Measurements from ENCODE around the gene TBC1D4. TPM values are rescaled to one million over a fixed set of nuclear protein-coding genes. Genes with fewer than 3 reads are reported as not detected.

The TBC1D4 gene
- total RNA-seq, 3 donors from 2014 or later = 33.3 to 52.8 (median 40.6) TPM

DNA sequence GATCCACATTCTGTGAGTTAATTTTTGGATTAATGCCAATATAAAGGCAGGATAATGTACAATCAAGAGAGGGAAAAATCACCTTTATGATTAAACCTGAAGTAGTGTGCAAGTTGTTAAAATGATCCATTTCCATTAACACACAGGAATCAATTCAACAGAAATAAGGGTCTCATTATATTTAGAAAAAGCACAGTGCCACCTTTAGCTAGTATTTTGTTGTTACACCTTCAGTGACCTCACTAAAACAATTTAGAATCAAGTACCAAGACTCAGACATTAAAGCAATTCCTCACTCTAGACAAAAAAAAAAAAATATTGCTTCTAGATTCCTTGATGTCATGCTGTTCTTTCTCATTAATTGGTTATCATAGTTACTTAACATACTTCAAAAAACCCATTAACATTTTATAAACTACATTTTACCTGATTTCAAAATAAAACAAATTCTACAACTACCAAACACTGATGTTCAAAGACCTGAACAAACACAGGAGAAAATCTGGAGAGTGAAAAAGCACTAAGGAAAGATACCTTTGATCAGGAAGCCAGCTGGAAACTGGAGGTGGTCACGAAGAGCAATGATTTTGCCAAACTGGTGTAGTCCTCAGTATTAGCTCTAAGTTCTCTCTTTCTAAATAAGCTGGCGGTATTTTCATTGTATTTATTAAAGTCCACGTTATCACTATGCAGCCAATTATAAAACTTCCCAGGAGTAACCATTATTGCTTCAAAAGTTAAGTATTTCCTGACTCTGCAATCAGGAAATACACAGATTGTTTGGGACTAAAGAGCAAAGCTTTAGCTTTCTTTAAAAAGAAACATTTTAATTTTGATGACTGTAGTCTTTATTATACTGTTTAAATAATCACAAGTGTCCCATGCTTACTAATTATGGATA is 115.3 kb downstream of the TBC1D4 start:
- Histone ChIP-seq H3K4me3 (no peak overlapping the region), H3K36me3 (no peaks in the 10 kb centered on the region), H3K4me1 (no peaks in the 10 kb centered on the region), H3K27me3 (no peaks in the 10 kb centered on the region), H3K9me3 (no peaks in the 10 kb centered on the region), H3K27ac (no peak overlapping the region)
- TF ChIP-seq POLR2A (IDR thresholded peaks at IDR 0.05) (no peak), POLR2AphosphoS5 (IDR thresholded peaks at IDR 0.05) (no peak), CTCF (IDR thresholded peaks at IDR 0.05) (no peak)
- DNase-seq (ENCODE audit: low spot score in 2 of 2) = no peak
- intact Hi-C loops (cut with DNase I; ENCODE audit: low total_unique reads) = no loop called here

- no peak for DNase-seq (ENCODE audit: low spot score in 2 of 2)
- Histone ChIP-seq H3K9me3 (no peaks in the 10 kb centered on the region), H3K27me3 (no peaks in the 10 kb centered on the region), H3K36me3 (no peaks in the 10 kb centered on the region), H3K4me1 (no peaks in the 10 kb centered on the region), H3K4me3 (no peak overlapping the region), H3K27ac (no peak overlapping the region)
- no peak for TF ChIP-seq POLR2A (IDR thresholded peaks at IDR 0.05)
- TF ChIP-seq CTCF (IDR thresholded peaks at IDR 0.05) = no peak
- TF ChIP-seq POLR2AphosphoS5 (IDR thresholded peaks at IDR 0.05) = no peak
- intact Hi-C loops (cut with DNase I; ENCODE audit: low total_unique reads) = no loop called here
Observed at GRCh38 chr13:75365724-75366173, 116.2 kb downstream of the TBC1D4 start.

DNA sequence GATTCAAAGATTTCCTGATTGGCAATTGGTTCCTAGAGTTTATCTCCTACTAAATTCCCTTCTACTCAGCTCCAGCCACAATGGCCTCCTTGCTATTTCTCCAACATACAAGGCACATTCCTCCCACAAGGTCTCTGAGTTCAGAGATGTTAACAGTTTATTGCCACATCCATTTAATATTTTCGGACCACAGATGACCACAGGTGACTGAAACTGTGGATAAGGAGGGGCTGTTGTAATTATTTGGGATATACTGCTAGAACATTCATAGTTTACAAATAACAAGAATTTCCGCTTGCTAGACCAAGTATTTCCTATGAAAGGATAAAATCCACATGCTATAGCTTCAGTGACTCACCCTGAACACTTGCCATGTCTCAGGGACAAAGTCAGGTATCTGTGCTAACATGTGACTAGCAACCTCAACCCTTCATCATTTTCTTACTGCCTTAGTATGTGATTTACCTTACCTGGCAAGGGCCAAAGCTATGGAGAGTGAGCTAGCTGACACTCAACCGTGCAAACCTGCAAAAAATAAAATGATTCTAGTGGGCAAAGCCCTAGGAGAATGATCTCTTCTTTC is 117.7 kb downstream of the TBC1D4 start:
- H3K9me3 ChIP-seq = no peaks in the 10 kb centered on the region
- intact Hi-C loops (cut with DNase I; ENCODE audit: low total_unique reads) = loop anchor here (5.0 kb wide), 1 partner anchor 1597 kb away; no protein-coding TSS in a partner anchor
- DNase-seq (ENCODE audit: low spot score in 2 of 2) = no peak

GRCh38 chr13:75363371-75363770 is 118.6 kb downstream of the TBC1D4 start:
- H3K4me3 ChIP-seq = no peak overlapping the region
- no peak overlapping the region for H3K27ac ChIP-seq
- no peaks in the 10 kb centered on the region for H3K4me1 ChIP-seq
- DNase-seq (ENCODE audit: low spot score in 2 of 2) = no peak
- no peaks in the 10 kb centered on the region for H3K36me3 ChIP-seq
- no peaks in the 10 kb centered on the region for H3K27me3 ChIP-seq
- TF ChIP-seq POLR2A (IDR thresholded peaks at IDR 0.05) = no peak
- no peak for TF ChIP-seq CTCF (IDR thresholded peaks at IDR 0.05)
- TF ChIP-seq POLR2AphosphoS5 (IDR thresholded peaks at IDR 0.05) = no peak
- no peaks in the 10 kb centered on the region for H3K9me3 ChIP-seq
- intact Hi-C loops (cut with DNase I; ENCODE audit: low total_unique reads) = loop anchor here (5.0 kb wide), 1 partner anchor 1596 kb away; no protein-coding TSS in a partner anchor

More for the DNA sequence above, 117.7 kb downstream of the TBC1D4 start:
- Histone ChIP-seq H3K27me3 (no peaks in the 10 kb centered on the region), H3K4me3 (no peak overlapping the region), H3K4me1 (no peaks in the 10 kb centered on the region), H3K27ac (no peak overlapping the region), H3K36me3 (no peaks in the 10 kb centered on the region)
- no peak for TF ChIP-seq POLR2AphosphoS5 (IDR thresholded peaks at IDR 0.05)
- no peak for TF ChIP-seq CTCF (IDR thresholded peaks at IDR 0.05)
- no peak for TF ChIP-seq POLR2A (IDR thresholded peaks at IDR 0.05)

- Histone ChIP-seq H3K9me3 (no peaks in the 10 kb centered on the region), H3K27me3 (no peaks in the 10 kb centered on the region), H3K27ac (no peak overlapping the region), H3K4me3 (no peak overlapping the region), H3K4me1 (no peaks in the 10 kb centered on the region), H3K36me3 (no peaks in the 10 kb centered on the region)
- no peak for DNase-seq (ENCODE audit: low spot score in 2 of 2)
- intact Hi-C loops (cut with DNase I; ENCODE audit: low total_unique reads) = loop anchor here (5.0 kb wide), 1 partner anchor 1595 kb away; no protein-coding TSS in a partner anchor
- TF ChIP-seq CTCF (IDR thresholded peaks at IDR 0.05) (no peak), POLR2AphosphoS5 (IDR thresholded peaks at IDR 0.05) (no peak), POLR2A (IDR thresholded peaks at IDR 0.05) (no peak)
Observed at GRCh38 chr13:75362026-75362425, 119.9 kb downstream of the TBC1D4 start.
